OCI-LY1 (cell line): Measurements from ENCODE around the gene LINGO3.

ENCODE experiments used
- H2AFZ ChIP-seq: fragments of 200-600 bp; sonication (generic), shearing (Covaris generic); 2 replicates; pipeline ENCODE4 v1.6.0; 2014; ENCODE audit warnings: antibody characterized with exemption, mild to moderate bottlenecking, low read length
- H3F3A ChIP-seq: fragments of 200-600 bp; sonication (generic), shearing (Covaris generic); 2 replicates; pipeline ENCODE4 v1.6.0; 2014; ENCODE audit warnings: mild to moderate bottlenecking, antibody characterized with exemption, low read length, moderate library complexity; ENCODE audit not compliant: insufficient read depth
- H3K27ac ChIP-seq: fragments of 200-600 bp; sonication (generic); 2 replicates; pipeline ENCODE4 v1.5.1; 2014; ENCODE audit warnings: low read length, mixed run types, mild to moderate bottlenecking, low read depth; ENCODE audit not compliant: poor library complexity, severe bottlenecking
- H3K27me3 ChIP-seq: fragments of 200-600 bp; sonication (generic); 2 replicates; pipeline ENCODE4 v1.6.0; 2014; ENCODE audit warnings: antibody characterized with exemption, mild to moderate bottlenecking, low read length, moderate library complexity; ENCODE audit not compliant: insufficient read depth
- H3K36me3 ChIP-seq: fragments of 200-600 bp; sonication (generic); 2 replicates; pipeline ENCODE4 v1.6.1; 2014; ENCODE audit warnings: mild to moderate bottlenecking, antibody characterized with exemption, low read length, moderate library complexity, mixed read lengths; ENCODE audit not compliant: insufficient read depth
- H3K4me1 ChIP-seq: fragments of 200-600 bp; sonication (generic); 2 replicates; pipeline ENCODE4 v1.5.1; 2014; ENCODE audit warnings: mild to moderate bottlenecking, low read length, moderate library complexity; ENCODE audit not compliant: insufficient read depth, severe bottlenecking
- H3K4me2 ChIP-seq: fragments of 200-600 bp; sonication (generic), shearing (Covaris generic); 2 replicates; pipeline ENCODE4 v1.6.1; 2014; ENCODE audit warnings: low read length
- H3K4me3 ChIP-seq: fragments of 200-600 bp; sonication (generic); 2 replicates; pipeline ENCODE4 v1.5.1; 2014; ENCODE audit warnings: low read length, low read depth, mild to moderate bottlenecking, mixed read lengths; ENCODE audit not compliant: poor library complexity, severe bottlenecking
- H3K79me2 ChIP-seq: fragments of 200-600 bp; shearing (Covaris generic); 2 replicates; pipeline ENCODE4 v1.6.1; 2016; ENCODE audit warnings: mixed run types, low read length, mixed read lengths; ENCODE audit not compliant: insufficient read depth
- H3K9ac ChIP-seq: fragments of 200-600 bp; sonication (generic), shearing (Covaris generic); 2 replicates; pipeline ENCODE4 v1.6.1; 2014; ENCODE audit warnings: mild to moderate bottlenecking, low read length, mixed read lengths
- H3K9me2 ChIP-seq: fragments of 200-600 bp; sonication (generic), shearing (Covaris generic); 2 replicates; pipeline ENCODE4 v1.6.1; 2014; ENCODE audit warnings: low read depth, mild to moderate bottlenecking, low read length, mixed read lengths
- H3K9me3 ChIP-seq: fragments of 200-600 bp; shearing (Covaris generic); 2 replicates; pipeline ENCODE4 v1.6.1; 2014; ENCODE audit warnings: low read length, mixed read lengths
- H4K20me1 ChIP-seq: fragments of 200-600 bp; sonication (generic), shearing (Covaris generic); 2 replicates; pipeline ENCODE4 v1.6.0; 2016; ENCODE audit warnings: mild to moderate bottlenecking, low read length; ENCODE audit not compliant: insufficient read depth
- EZH2 ChIP-seq: fragments of 200-600 bp; sonication (generic), shearing (Covaris generic); IDR thresholded peaks from 2 replicates; pipeline ENCODE4 v1.8.0; 2017; ENCODE audit warnings: borderline replicate concordance, mixed run types, mild to moderate bottlenecking, antibody characterized with exemption, low read length, moderate library complexity, mixed read lengths
- TF ChIP-seq, protein P1 (sequence below): fragments of 200-600 bp; sonication (generic), shearing (Covaris generic); IDR thresholded peaks from 2 replicates; pipeline ENCODE4 v1.5.1; 2017; ENCODE audit warnings: mild to moderate bottlenecking, antibody characterized with exemption, low read length, moderate library complexity, mixed read lengths

The LINGO3 gene

DNA sequence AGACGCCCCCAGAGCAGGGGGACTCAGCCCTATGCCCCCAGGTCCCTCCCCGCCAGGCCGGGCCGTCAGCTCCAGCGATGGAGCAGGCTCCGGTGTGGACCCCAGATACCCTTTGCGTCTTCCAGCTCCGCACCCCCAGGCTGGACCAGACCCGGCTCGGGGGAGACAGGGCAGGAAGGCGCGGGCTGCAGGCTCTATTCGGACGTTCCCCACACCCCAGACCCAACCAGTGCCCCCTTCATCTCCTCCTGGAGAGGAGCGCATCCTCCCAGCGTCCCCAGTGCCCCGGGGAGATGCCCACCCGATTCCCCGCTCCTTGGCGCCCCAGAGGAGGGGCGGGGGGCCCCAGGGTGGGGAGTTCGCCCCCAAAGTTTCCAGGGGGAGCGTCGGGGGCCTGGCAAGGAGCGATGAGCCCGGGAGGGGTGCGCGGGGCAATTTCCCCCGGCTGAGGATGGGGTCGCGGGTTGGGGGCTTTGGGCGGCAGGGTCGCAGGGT lies 389 bp downstream of the LINGO3 start:
- Histone ChIP-seq H4K20me1 (no peaks in the 10 kb centered on the region), H3K9me3 (no peaks in the 10 kb centered on the region), H3K36me3 (no peaks in the 10 kb centered on the region), H3K9me2 (no peaks in the 10 kb centered on the region), H3K9ac (no peak overlapping the region), H3K27me3 (peaks cover 14% of the 10 kb centered on the region; the same call in 1 of the 2 replicates), H3K4me3 (no peak overlapping the region), H3K27ac (no peak overlapping the region), H3K4me2 (no peak overlapping the region), H2AFZ (no peak overlapping the region), H3K79me2 (no peaks in the 10 kb centered on the region), H3F3A (no peaks in the 10 kb centered on the region), H3K4me1 (peaks cover 4% of the 10 kb centered on the region)
- TF ChIP-seq, protein P1, sequence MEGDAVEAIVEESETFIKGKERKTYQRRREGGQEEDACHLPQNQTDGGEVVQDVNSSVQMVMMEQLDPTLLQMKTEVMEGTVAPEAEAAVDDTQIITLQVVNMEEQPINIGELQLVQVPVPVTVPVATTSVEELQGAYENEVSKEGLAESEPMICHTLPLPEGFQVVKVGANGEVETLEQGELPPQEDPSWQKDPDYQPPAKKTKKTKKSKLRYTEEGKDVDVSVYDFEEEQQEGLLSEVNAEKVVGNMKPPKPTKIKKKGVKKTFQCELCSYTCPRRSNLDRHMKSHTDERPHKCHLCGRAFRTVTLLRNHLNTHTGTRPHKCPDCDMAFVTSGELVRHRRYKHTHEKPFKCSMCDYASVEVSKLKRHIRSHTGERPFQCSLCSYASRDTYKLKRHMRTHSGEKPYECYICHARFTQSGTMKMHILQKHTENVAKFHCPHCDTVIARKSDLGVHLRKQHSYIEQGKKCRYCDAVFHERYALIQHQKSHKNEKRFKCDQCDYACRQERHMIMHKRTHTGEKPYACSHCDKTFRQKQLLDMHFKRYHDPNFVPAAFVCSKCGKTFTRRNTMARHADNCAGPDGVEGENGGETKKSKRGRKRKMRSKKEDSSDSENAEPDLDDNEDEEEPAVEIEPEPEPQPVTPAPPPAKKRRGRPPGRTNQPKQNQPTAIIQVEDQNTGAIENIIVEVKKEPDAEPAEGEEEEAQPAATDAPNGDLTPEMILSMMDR: no peak
- TF ChIP-seq EZH2: no peak

DNA sequence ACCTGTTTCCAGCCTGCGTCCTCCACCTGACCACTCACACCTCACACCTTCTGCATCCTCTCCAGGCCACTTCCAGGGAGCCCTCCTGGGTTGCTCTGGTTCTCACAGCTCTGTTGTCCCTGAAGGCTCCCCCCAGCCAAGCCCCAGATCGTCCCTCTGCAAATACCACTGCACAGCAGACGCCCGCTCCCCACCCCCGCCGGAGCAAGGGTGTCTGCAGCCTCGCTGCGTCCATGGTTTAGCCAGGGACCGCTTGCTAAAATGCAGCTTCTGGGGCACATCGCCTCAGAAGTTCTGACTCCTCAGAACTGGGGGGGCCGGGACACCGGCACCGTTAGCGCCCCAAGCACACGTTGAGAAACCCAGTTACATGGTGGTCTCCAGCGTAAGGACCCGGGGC lies 983 bp downstream of the LINGO3 start:
- no peak overlapping the region for H3K9ac ChIP-seq
- H3K4me3 ChIP-seq: no peak overlapping the region
- H4K20me1 ChIP-seq: no peaks in the 10 kb centered on the region
- peaks cover 14% of the 10 kb centered on the region; the same call in 1 of the 2 replicates for H3K27me3 ChIP-seq
- no peak overlapping the region for H3K4me2 ChIP-seq
- TF ChIP-seq EZH2: no peak
- TF ChIP-seq, protein P1: no peak
- no peaks in the 10 kb centered on the region for H3K79me2 ChIP-seq
- H3K27ac ChIP-seq: no peak overlapping the region
- H3K9me2 ChIP-seq: no peaks in the 10 kb centered on the region
- H3F3A ChIP-seq: no peaks in the 10 kb centered on the region
- no peaks in the 10 kb centered on the region for H3K36me3 ChIP-seq
- H2AFZ ChIP-seq: no peak overlapping the region
- H3K4me1 ChIP-seq: peaks cover 8% of the 10 kb centered on the region
- no peaks in the 10 kb centered on the region for H3K9me3 ChIP-seq

DNA sequence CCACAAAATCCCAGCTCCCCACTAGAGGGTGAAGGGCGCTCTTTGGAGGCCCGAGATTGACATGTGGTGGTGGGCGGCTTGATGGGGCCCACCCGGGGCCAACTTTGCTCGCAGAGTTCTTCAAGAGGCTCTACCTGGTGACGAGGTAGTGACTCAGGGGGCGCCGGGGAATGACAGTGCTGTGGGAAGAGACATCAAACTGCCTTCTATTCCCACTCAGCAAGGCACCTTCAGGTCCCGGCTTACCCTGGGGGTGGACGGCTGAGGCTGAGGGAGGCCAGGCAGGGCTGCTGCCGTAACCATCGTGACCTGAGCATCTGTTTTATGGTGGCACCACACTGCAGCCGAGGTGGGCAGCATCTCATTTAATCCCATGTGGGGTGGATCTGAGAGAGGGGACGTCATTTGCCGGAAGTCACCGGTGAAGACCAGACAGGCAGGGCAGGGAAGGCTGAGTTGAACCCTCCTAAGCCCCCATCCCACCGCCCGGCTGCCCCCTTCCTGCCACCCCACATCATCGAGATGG lies 1.6 kb downstream of the LINGO3 start:
- Histone ChIP-seq H3K27ac (no peak overlapping the region), H3K27me3 (peaks cover 14% of the 10 kb centered on the region; the same call in 1 of the 2 replicates), H3K36me3 (no peaks in the 10 kb centered on the region), H3K9me3 (no peaks in the 10 kb centered on the region), H3F3A (no peaks in the 10 kb centered on the region), H3K4me1 (peaks cover 8% of the 10 kb centered on the region), H3K9ac (no peak overlapping the region), H4K20me1 (no peaks in the 10 kb centered on the region), H3K9me2 (no peaks in the 10 kb centered on the region), H3K4me2 (no peak overlapping the region), H3K79me2 (no peaks in the 10 kb centered on the region), H3K4me3 (no peak overlapping the region), H2AFZ (no peak overlapping the region)
- no peak for TF ChIP-seq EZH2
- TF ChIP-seq, protein P1: no peak
